Measurements from ENCODE around the gene ACOD1.

DNA sequence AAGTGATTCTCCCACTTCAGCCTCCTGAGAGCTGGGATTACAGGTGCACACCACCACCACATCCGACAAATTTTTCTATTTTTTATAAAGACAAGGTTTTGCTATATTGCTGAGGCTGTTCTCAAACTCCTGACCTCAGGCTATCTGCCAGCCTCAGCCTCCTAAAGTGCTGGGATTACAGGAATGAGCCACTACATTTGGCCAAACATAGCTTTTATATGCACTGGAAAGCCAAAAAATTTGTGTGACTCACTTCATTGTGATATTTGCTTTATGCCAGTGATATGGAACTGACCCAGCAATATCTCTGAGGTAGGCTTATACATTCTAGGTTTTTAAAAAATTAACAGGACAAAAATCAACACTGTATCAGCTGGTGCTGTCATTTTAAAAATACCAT is 26.8 kb upstream of the ACOD1 start:
- TF ChIP-seq, protein P1, sequence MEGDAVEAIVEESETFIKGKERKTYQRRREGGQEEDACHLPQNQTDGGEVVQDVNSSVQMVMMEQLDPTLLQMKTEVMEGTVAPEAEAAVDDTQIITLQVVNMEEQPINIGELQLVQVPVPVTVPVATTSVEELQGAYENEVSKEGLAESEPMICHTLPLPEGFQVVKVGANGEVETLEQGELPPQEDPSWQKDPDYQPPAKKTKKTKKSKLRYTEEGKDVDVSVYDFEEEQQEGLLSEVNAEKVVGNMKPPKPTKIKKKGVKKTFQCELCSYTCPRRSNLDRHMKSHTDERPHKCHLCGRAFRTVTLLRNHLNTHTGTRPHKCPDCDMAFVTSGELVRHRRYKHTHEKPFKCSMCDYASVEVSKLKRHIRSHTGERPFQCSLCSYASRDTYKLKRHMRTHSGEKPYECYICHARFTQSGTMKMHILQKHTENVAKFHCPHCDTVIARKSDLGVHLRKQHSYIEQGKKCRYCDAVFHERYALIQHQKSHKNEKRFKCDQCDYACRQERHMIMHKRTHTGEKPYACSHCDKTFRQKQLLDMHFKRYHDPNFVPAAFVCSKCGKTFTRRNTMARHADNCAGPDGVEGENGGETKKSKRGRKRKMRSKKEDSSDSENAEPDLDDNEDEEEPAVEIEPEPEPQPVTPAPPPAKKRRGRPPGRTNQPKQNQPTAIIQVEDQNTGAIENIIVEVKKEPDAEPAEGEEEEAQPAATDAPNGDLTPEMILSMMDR (IDR thresholded peaks at IDR 0.05; ENCODE audit: low read depth, low read length, missing input control): no peak
- no peak for TF ChIP-seq JUND (IDR thresholded peaks at IDR 0.05)
- no peak for TF ChIP-seq EGR1 (IDR thresholded peaks at IDR 0.05; ENCODE audit: low read depth in 2 of 2)
- no peak for TF ChIP-seq RXRA (IDR thresholded peaks at IDR 0.05)

All from liver (tissue), 3 donors.